ENCODE data around the gene FAM20A. TPM values are rescaled to one million over a fixed set of nuclear protein-coding genes. Genes with fewer than 3 reads are reported as not detected.

Gene FAM20A
- total RNA-seq, 2 experiments from 2014 or later = not detected

DNA sequence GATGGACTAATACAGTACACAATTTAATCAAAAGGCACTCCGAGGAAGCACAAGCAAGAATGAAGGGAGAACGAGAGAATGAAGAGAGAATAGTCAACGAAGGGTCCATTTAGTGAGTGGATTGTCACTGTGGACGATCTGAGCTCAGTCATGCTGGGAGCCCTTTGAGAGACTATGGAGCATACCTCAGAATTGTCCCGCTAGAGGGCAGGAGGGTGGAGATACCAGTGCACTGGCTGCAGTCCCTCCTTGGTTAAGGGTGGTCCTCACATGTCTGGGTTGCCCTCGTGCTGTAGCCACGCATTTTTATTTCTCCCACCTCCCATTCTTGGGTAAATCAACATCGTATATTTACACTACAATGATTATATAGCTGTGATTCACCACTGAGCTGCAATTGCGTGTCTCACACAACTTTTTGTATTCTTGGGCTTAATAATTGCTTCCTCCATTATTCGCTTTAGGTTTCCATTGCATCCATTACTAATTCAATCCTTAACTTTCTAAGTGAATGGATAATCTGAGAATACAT, 33.2 kb upstream of the FAM20A start:
- H3K4me1 Mint-ChIP-seq (ENCODE audit: low read depth) = no peaks in the 10 kb centered on the region
- intact Hi-C loops (cut with DNase I, micrococcal nuclease) = no loop called here
- H3K9me3 ChIP-seq (ENCODE audit: control insufficient read depth in 1 of 2, insufficient read depth in 1 of 2, low read length in 2 of 2) = no peaks in the 10 kb centered on the region
- CTCF ChIA-PET = no interaction called here
- ATAC-seq (ENCODE audit: poor library complexity) (no peak), DNase-seq (no peak)
- H3K4me1 ChIP-seq (ENCODE audit: insufficient read depth, low read length) = no peaks in the 10 kb centered on the region
- no peaks in the 10 kb centered on the region for H3K36me3 Mint-ChIP-seq (ENCODE audit: low read depth)
- peaks cover 0 to 3% of the 10 kb centered on the region in 2 experiments for H3K27me3 ChIP-seq (ENCODE audit: control insufficient read depth in 1 of 2, insufficient read depth in 2 of 2, low read length in 2 of 2)
- no peaks in the 10 kb centered on the region for H3K9me3 Mint-ChIP-seq
- H3K27ac ChIP-seq (ENCODE audit: low read depth in 1 of 2, low read length in 2 of 2) = no peak overlapping the region
- H3K36me3 ChIP-seq (ENCODE audit: insufficient read depth, low read length) = no peaks in the 10 kb centered on the region
- no peak overlapping the region for H3K4me3 Mint-ChIP-seq
- TF ChIP-seq, protein P1, sequence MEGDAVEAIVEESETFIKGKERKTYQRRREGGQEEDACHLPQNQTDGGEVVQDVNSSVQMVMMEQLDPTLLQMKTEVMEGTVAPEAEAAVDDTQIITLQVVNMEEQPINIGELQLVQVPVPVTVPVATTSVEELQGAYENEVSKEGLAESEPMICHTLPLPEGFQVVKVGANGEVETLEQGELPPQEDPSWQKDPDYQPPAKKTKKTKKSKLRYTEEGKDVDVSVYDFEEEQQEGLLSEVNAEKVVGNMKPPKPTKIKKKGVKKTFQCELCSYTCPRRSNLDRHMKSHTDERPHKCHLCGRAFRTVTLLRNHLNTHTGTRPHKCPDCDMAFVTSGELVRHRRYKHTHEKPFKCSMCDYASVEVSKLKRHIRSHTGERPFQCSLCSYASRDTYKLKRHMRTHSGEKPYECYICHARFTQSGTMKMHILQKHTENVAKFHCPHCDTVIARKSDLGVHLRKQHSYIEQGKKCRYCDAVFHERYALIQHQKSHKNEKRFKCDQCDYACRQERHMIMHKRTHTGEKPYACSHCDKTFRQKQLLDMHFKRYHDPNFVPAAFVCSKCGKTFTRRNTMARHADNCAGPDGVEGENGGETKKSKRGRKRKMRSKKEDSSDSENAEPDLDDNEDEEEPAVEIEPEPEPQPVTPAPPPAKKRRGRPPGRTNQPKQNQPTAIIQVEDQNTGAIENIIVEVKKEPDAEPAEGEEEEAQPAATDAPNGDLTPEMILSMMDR (IDR thresholded peaks at IDR 0.05) = no peak
- no peak overlapping the region for H3K4me3 ChIP-seq (ENCODE audit: low read length)
- POLR2A ChIA-PET = no interaction called here
- peaks cover 29% of the 10 kb centered on the region for H3K27me3 Mint-ChIP-seq
- no peak overlapping the region for H3K27ac Mint-ChIP-seq

DNA sequence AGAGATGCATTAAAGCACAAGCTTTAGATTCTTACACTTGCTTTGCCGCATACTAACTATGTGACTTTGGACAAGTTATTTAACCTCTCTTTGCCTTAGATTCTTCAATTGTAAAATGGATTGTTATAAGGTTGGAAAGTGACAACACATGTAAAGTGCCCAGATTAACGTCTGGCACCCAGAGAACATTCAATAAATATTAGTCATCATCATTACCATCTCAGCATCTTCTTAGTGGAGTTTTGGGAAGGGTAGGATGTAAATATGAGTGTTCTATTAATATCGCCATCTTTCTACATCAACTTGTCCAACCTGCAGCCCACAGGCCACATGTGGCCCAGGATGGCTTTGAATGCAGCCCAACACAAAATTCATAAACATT, 27.4 kb upstream of the FAM20A start:
- Mint-ChIP-seq H3K9me3 (no peaks in the 10 kb centered on the region), H3K4me1 (ENCODE audit: low read depth) (no peaks in the 10 kb centered on the region), H3K4me3 (no peak overlapping the region), H3K27me3 (peaks cover 23% of the 10 kb centered on the region), H3K27ac (no peak overlapping the region), H3K36me3 (ENCODE audit: low read depth) (no peaks in the 10 kb centered on the region)
- Histone ChIP-seq H3K27ac (ENCODE audit: low read depth in 1 of 2, low read length in 2 of 2) (no peak overlapping the region), H3K36me3 (ENCODE audit: insufficient read depth, low read length) (no peaks in the 10 kb centered on the region), H3K4me3 (ENCODE audit: low read length) (no peak overlapping the region), H3K4me1 (ENCODE audit: insufficient read depth, low read length) (no peaks in the 10 kb centered on the region), H3K27me3 (ENCODE audit: control insufficient read depth in 1 of 2, insufficient read depth in 2 of 2, low read length in 2 of 2) (peaks cover 0 to 10% of the 10 kb centered on the region in 2 experiments), H3K9me3 (ENCODE audit: control insufficient read depth in 1 of 2, insufficient read depth in 1 of 2, low read length in 2 of 2) (no peaks in the 10 kb centered on the region)
- ATAC-seq (ENCODE audit: poor library complexity) (no peak), DNase-seq (no peak)
- intact Hi-C loops (cut with DNase I, micrococcal nuclease) = no loop called here
- TF ChIP-seq, protein P1 (IDR thresholded peaks at IDR 0.05) = no peak
- POLR2A ChIA-PET = no interaction called here
- CTCF ChIA-PET = no interaction called here

DNA sequence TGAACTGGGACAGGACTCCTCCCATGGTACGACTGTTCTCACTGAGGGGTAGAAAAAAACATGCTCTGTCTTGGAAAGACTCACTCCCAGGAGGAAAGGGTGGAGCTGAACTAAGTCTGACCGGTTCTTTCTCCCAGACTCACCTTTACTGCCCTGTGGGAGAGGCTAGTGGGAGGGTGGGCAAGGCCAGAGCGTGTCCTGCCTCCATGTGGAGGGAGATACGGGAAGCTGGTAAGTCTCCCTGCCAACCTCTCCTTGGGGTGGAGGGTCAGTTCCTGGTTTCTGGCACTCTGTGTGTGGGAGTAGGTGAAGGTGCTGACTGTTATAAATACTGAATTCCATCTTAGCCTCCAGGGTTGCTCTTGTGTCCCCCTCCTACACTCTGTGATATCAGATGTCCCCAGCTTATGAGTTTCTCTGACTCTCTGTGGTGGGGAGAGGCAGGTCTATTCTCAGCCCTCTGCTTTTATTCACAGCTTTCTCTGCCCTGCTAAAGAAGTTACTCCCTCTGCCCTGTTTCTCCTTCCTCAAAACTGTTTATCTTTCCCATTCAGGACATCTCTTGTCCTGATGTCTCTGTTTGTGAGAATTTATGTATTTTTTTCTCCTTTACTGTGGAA, 26.9 kb upstream of the FAM20A start:
- intact Hi-C loops (cut with DNase I, micrococcal nuclease) = no loop called here

More for the DNA sequence above, 26.9 kb upstream of the FAM20A start:
- Histone ChIP-seq H3K9me3 (ENCODE audit: control insufficient read depth in 1 of 2, insufficient read depth in 1 of 2, low read length in 2 of 2) (no peaks in the 10 kb centered on the region), H3K4me3 (ENCODE audit: low read length) (no peak overlapping the region), H3K36me3 (ENCODE audit: insufficient read depth, low read length) (no peaks in the 10 kb centered on the region), H3K27me3 (ENCODE audit: control insufficient read depth in 1 of 2, insufficient read depth in 2 of 2, low read length in 2 of 2) (peaks cover 0 to 10% of the 10 kb centered on the region in 2 experiments), H3K27ac (ENCODE audit: low read depth in 1 of 2, low read length in 2 of 2) (no peak overlapping the region), H3K4me1 (ENCODE audit: insufficient read depth, low read length) (no peaks in the 10 kb centered on the region)
- Mint-ChIP-seq H3K4me3 (no peak overlapping the region), H3K27me3 (peaks cover 23% of the 10 kb centered on the region), H3K27ac (no peak overlapping the region), H3K4me1 (ENCODE audit: low read depth) (no peaks in the 10 kb centered on the region), H3K36me3 (ENCODE audit: low read depth) (no peaks in the 10 kb centered on the region), H3K9me3 (no peaks in the 10 kb centered on the region)
- TF ChIP-seq, protein P1 (IDR thresholded peaks at IDR 0.05) = no peak
- ChIA-PET CTCF (no interaction called here), POLR2A (no interaction called here)
- no peak for DNase-seq
- ATAC-seq (ENCODE audit: poor library complexity) = no peak

Measured in CD4-positive, alpha-beta T cell (primary cell).